Activated CD8-positive, alpha-beta memory T cell treated with anti-CD3 and anti-CD28 coated beads, Interleukin-2, amount 10 ng/mL, durations not matched to agents 7 days and 5 days (primary cell): ENCODE results near the gene RPL29. TPM values are rescaled to one million over a fixed set of nuclear protein-coding genes. Genes with fewer than 3 reads are reported as not detected.
A peak's percentile ranks its signal among the peaks of the same experiment; 100 is the strongest.
"Not testable (repeated sequence)": the region's sequence is repeated elsewhere in the genome, so short reads cannot be mapped to it uniquely, and the experiment has no call there.

ENCODE experiments used
- ATAC-seq: fragments of 150-1000 bp; cut with Tn5 transposase; one replicate; pipeline ENCODE4 v1.10.0; 2021; ENCODE audit warnings: moderate library complexity
- CTCF ChIA-PET: fragments of 350-600 bp; sonication (Branson Sonifier 250); formaldehyde crosslinking; loops from one replicate; lab custom pipeline; 2021; ENCODE audit warnings: antibody characterized with exemption; lab: Charles Lee
- DNase-seq: peaks from one replicate; pipeline ENCODE4 v3.0.0-alpha.2; 2020
- H3K27ac Mint-ChIP-seq: one replicate; pipeline ENCODE4 v1.8.0; 2021; ENCODE audit warnings: mild to moderate bottlenecking, mixed read lengths
- H3K27me3 Mint-ChIP-seq: one replicate; pipeline ENCODE4 v1.8.0; 2021; ENCODE audit warnings: mixed read lengths
- H3K36me3 Mint-ChIP-seq: one replicate; pipeline ENCODE4 v1.8.0; 2021; ENCODE audit warnings: mild to moderate bottlenecking, mixed read lengths
- H3K4me1 Mint-ChIP-seq: one replicate; pipeline ENCODE4 v1.8.0; 2021; ENCODE audit warnings: mixed read lengths
- H3K4me3 Mint-ChIP-seq: one replicate; pipeline ENCODE4 v1.8.0; 2021; ENCODE audit warnings: mild to moderate bottlenecking, moderate library complexity, mixed read lengths
- H3K9me3 Mint-ChIP-seq: one replicate; pipeline ENCODE4 v1.8.0; 2022; ENCODE audit warnings: low read depth, mixed read lengths
- total RNA-seq, 2 experiments: library from RNA; stranded (reverse); gene quantifications; one replicate each; pipeline ENCODE4 v1.2.3, GENCODE V29; 2021

RPL29 gene
- total RNA-seq, 2 experiments from 2014 or later = 1,042 to 1,060 TPM

DNA sequence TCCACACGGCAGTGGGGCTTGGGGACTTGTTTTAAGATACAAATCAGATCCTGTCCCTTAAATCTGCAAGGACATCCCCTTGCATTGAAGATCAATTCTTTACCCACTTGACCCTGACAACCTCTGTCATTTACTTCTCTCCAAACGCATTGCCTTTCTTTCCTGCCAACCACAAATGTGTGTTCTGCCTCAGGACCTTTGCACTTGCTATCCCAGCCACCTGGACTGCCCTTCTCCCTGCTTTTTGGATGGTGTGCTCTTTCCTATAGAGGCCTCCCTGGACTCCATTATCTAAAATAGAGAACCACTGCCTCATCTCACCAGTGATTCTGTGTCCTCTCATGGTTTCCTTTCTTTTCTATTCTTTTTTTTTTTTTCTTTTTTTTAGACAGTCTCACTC is 1.5 kb upstream of the RPL29 start:
- Mint-ChIP-seq H3K27me3 (peaks cover 13% of the 10 kb centered on the region), H3K4me1 (peaks cover 41% of the 10 kb centered on the region), H3K9me3 (no peaks in the 10 kb centered on the region), H3K4me3 (peak overlapping the region; percentile 16), H3K36me3 (peaks cover 29% of the 10 kb centered on the region), H3K27ac (peak overlapping the region; percentile 32)
- CTCF ChIA-PET = interaction anchor here (0.9 to 1.3 kb wide), 3 partner anchors 13 to 223 kb away, joined by 3 to 4 read pairs (median 3); partner anchors contain the start of genes ACY1 and PARP3
- DNase-seq (no peak), ATAC-seq (no peak)

DNA sequence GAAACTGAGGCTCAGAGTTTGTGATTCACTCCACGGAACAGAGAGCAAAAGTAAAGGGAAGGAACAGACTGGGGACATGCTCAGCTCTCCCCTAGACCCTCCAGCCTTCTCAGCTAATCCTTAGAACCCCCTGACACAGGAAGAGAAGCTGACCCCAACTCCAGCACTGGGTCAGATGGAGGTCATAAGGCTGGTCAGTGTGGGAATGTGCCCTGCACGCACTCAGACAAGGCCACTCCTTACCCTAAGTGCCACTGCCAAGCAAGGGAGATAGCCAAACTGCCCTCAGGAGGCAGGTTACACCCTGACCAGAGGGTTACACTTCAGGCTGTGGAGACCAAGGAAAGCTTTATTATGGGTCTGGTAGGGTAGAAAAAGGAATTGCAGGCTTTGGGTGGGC is 1.2 kb downstream of the RPL29 start:
- CTCF ChIA-PET = interaction anchor here (0.9 to 2.4 kb wide), 6 partner anchors 11 to 225 kb away, joined by 3 to 34 read pairs (median 6); partner anchors contain the start of genes ABHD14A, ABHD14B, ACY1 and POC1A
- H3K36me3 Mint-ChIP-seq = peaks cover 32% of the 10 kb centered on the region
- H3K9me3 Mint-ChIP-seq = no peaks in the 10 kb centered on the region
- peak overlapping the region; percentile 97 for H3K4me3 Mint-ChIP-seq
- H3K27me3 Mint-ChIP-seq = peaks cover 11% of the 10 kb centered on the region
- DNase-seq (no peak), ATAC-seq (no peak)
- H3K27ac Mint-ChIP-seq = peak overlapping the region; percentile 97
- H3K4me1 Mint-ChIP-seq = peaks cover 42% of the 10 kb centered on the region

DNA sequence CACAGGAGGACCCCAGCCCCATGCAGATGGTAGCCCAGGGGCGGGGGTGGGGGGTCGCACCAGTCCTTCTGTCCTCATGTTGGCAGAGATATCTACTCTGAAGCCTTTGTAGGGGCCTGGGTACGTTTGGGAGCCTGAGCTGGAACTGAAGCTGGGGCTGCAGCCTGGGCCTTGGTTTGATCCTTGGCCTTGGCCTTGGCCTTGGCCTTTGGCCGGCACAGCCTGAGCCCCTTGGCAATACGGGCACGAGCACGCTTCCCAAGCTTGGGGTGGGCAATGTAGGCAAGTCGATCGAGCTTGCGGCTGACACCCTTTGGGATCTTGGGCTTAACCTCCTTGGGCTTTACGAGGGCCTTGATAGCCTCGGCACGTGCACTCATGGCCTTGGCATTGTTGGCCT is 2.0 kb downstream of the RPL29 start:
- not testable (repeated sequence) for DNase-seq, H3K27me3 Mint-ChIP-seq, ATAC-seq, H3K27ac Mint-ChIP-seq, H3K9me3 Mint-ChIP-seq
- Mint-ChIP-seq H3K36me3 (peaks cover 32% of the 10 kb centered on the region), H3K4me1 (peaks cover 42% of the 10 kb centered on the region), H3K4me3 (peak overlapping the region; percentile 21)
- CTCF ChIA-PET = interaction anchor here (2.8 kb wide), 1 partner anchor 11 kb away, joined by 14 read pairs; the partner anchor contains the start of gene ACY1

DNA sequence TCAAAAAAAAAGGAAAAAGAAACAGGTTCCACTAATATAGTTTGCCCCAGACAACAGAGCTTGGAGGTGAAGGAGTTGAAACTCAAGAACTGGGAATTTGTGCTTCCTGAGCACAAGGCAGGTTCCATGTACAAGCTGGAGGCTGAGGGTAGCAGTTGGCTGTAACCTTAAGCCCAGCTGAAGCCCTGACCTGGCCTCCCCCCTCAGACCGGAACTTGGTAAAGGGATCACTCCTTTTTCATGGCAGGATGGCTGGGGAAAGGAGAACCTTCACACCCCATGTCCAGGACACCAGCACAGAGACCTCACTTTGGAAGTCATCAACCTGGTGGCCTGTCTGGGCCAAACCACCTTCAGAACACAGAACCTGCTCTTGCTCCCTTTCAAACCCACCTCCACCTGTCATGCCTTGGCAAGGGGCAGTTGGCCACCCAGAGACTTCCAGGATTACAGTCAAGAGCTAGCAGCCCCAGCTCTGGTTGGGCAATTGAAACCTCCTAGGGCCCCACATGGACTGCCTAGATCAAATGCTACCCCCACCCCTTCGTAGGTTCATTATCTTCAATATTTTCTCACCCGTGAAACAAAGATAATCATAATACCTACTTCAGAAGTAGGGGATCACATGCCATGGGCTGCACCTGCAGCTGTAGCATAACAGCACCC is 3.5 kb downstream of the RPL29 start:
- CTCF ChIA-PET = interaction anchor here (1.5 to 2.8 kb wide), 4 partner anchors 10 to 131 kb away, joined by 3 to 14 read pairs (median 8); partner anchors contain the start of genes ABHD14B, ACY1 and RRP9
- no peaks in the 10 kb centered on the region for H3K9me3 Mint-ChIP-seq
- H3K4me3 Mint-ChIP-seq = no peak overlapping the region
- H3K4me1 Mint-ChIP-seq = peaks cover 42% of the 10 kb centered on the region
- H3K36me3 Mint-ChIP-seq = peaks cover 32% of the 10 kb centered on the region
- H3K27ac Mint-ChIP-seq = peak overlapping the region; percentile 15
- H3K27me3 Mint-ChIP-seq = peaks cover 6% of the 10 kb centered on the region
- ATAC-seq (no peak), DNase-seq (no peak)

DNA sequence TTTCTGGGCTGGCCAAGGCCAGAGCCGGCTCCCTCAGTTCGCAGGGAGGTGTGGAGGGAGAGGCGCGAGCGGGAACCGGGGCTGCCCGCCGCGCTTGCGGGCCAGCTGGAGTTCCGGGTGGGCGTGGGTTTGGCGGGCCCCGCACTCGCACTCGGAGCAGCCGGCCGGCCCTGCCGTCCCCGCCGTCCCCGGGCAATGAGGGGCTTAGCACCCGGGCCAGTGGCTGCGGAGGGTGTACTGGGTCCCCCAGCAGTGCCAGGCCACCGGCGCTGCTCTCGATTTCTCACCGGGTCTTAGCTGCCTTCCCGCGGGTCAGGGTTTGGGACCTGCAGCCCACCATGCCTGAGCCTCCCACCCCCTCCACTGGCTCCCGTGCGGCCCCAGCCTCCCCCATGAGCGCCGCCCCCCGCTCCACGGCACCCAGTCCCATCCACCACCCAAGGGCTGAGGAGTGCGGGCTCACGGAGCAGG is 5.2 kb downstream of the RPL29 start:
- not testable (repeated sequence) for H3K4me3 Mint-ChIP-seq, H3K9me3 Mint-ChIP-seq, H3K27ac Mint-ChIP-seq, DNase-seq, H3K27me3 Mint-ChIP-seq, ATAC-seq
- peaks cover 37% of the 10 kb centered on the region for H3K4me1 Mint-ChIP-seq
- CTCF ChIA-PET = interaction anchor here (2.8 kb wide), 1 partner anchor 8 kb away, joined by 14 read pairs; the partner anchor contains the start of gene ACY1
- H3K36me3 Mint-ChIP-seq = peaks cover 31% of the 10 kb centered on the region

DNA sequence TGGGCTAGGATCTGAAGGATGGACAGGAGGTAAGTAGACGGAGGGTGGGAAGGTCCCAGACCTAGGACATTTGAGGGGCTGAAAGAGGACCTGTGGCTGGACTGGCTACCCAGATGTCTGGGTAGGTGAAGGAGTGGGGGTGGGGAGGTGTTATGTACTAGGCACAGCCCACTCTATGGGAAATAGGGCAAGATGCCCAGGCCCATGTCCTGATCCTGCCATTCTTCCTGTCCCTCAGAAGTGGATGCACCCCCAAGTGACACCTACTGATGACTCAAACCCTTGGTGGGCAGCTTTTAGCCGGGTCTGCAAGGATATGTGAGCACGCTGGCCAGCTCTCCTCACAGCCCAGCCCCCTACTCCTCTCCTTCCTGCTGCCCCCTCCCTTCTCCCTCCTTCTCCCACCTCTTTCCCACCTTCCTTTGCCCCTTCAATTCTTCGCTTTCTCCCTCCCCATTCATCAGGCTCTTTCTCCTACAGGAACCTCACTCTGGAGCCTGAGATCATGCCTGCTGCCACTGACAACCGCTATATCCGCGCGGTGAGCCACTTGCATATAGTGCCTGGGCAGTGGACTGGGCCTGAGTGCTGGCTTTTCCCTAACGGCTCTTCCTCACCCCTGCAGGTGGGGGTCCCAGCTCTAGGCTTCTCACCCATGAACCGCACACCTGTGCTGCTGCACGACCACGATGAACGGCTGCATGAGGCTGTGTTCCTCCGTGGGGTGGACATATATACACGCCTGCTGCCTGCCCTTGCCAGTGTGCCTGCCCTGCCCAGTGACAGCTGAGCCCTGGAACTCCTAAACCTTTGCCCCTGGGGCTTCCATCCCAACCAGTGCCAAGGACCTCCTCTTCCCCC is 7.2 kb downstream of the RPL29 start:
- CTCF ChIA-PET = interaction anchor here (1.3 kb wide), 1 partner anchor 13 kb away, joined by 5 read pairs; no protein-coding TSS in a partner anchor
- H3K9me3 Mint-ChIP-seq = no peaks in the 10 kb centered on the region
- no peaks in the 10 kb centered on the region for H3K27me3 Mint-ChIP-seq
- ATAC-seq (no peak), DNase-seq (no peak)
- H3K4me1 Mint-ChIP-seq = peaks cover 29% of the 10 kb centered on the region
- peaks cover 14% of the 10 kb centered on the region for H3K36me3 Mint-ChIP-seq
- no peak overlapping the region for H3K4me3 Mint-ChIP-seq
- H3K27ac Mint-ChIP-seq = no peak overlapping the region

DNA sequence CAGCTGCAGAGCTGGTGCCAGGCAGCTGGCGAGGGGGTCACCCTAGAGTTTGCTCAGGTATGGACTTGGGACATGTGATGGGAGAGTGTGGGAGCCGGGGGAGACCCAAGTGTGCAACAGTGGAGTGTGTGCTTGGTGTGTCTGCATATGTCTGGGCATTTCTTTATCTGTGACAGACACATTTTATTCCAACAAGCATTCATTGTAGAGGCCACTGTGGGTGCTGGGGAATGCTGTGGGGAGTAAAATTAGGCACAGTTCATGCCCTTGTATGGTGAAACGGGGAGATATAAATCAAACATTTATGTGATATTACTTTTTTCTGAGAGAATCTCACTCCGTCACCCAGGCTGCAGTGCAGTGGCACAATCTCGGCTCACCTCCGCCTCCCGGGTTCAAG is 8.1 kb downstream of the RPL29 start:
- H3K4me1 Mint-ChIP-seq = peaks cover 25% of the 10 kb centered on the region
- no peak overlapping the region for H3K4me3 Mint-ChIP-seq
- no peaks in the 10 kb centered on the region for H3K27me3 Mint-ChIP-seq
- H3K27ac Mint-ChIP-seq = no peak overlapping the region
- CTCF ChIA-PET = interaction anchor here (1.3 to 1.5 kb wide), 2 partner anchors 13 to 25 kb away, joined by 4 to 5 read pairs; no protein-coding TSS in a partner anchor
- DNase-seq (no peak), ATAC-seq (no peak)
- peaks cover 7% of the 10 kb centered on the region for H3K36me3 Mint-ChIP-seq
- H3K9me3 Mint-ChIP-seq = no peaks in the 10 kb centered on the region

DNA sequence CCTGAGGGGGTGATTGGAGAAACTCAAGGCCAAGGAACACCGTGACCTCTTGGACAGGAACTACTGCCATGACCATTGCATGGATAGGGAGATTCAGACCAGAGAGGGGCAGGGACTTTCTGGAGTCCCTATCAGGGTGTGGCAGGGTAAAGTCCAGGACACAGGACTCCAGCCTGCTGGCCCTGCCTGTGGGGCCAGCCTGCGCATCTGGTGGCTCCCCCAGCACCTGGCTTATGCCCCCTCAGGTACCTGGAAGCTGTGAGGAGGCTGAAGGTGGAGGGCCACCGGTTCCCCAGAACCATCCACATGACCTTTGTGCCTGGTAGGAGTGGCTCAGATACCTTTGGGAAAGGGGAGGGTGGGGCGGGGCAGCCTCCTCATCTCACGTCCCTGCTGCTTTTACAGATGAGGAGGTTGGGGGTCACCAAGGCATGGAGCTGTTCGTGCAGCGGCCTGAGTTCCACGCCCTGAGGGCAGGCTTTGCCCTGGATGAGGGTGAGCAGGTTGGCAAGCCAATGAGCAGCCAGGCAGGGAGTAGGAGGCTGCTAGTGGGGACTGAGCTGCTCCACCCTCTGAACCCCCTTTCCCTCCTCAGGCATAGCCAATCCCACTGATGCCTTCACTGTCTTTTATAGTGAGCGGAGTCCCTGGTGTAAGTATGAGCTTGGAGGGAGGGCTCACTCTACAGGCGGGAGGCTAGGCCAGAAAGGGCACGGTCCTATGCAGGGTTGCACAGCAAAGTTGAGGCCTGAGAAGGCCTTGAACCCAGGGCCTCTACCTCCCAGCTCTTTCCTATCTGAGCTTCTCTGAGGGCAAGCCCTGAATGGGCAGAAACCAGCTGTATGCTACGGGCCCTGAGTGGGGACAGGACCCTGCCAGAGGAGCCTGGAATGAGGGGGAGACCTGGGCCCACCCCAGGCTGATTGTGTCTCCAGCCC is 9.4 kb downstream of the RPL29 start:
- CTCF ChIA-PET = interaction anchor here (1.3 to 1.6 kb wide), 3 partner anchors 13 to 26 kb away, joined by 4 to 5 read pairs (median 5); partner anchors contain the start of gene ABHD14B
- DNase-seq (no peak), ATAC-seq (no peak)
- Mint-ChIP-seq H3K27me3 (no peaks in the 10 kb centered on the region), H3K9me3 (no peaks in the 10 kb centered on the region), H3K27ac (no peak overlapping the region), H3K36me3 (peaks cover 3% of the 10 kb centered on the region), H3K4me3 (no peak overlapping the region), H3K4me1 (peaks cover 25% of the 10 kb centered on the region)

DNA sequence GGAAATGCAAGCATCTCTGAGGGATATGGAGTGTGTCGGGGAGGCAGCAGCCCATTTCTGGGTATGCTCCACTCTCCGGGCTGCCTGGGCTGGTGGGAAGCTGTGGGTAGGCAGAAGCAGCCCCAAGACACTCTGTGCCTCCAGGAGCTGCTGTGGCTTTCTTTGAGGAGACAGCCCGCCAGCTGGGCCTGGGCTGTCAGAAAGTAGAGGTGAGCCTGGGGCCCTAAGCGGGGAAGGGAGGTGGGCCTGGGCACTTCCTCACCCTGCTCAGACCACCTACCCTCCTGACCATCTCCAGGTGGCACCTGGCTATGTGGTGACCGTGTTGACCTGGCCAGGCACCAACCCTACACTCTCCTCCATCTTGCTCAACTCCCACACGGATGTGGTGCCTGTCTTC is 10.6 kb downstream of the RPL29 start:
- Mint-ChIP-seq H3K4me1 (peaks cover 29% of the 10 kb centered on the region), H3K36me3 (peaks cover 3% of the 10 kb centered on the region), H3K9me3 (no peaks in the 10 kb centered on the region), H3K27ac (peak overlapping the region; percentile 42), H3K27me3 (no peaks in the 10 kb centered on the region), H3K4me3 (no peak overlapping the region)
- DNase-seq (no peak), ATAC-seq (no peak)
- CTCF ChIA-PET = interaction anchor here (3.6 to 4.1 kb wide), 3 partner anchors 10 to 43 kb away, joined by 24 to 70 read pairs (median 34); partner anchors contain the start of genes ABHD14A, ABHD14B, PARP3 and RPL29

DNA sequence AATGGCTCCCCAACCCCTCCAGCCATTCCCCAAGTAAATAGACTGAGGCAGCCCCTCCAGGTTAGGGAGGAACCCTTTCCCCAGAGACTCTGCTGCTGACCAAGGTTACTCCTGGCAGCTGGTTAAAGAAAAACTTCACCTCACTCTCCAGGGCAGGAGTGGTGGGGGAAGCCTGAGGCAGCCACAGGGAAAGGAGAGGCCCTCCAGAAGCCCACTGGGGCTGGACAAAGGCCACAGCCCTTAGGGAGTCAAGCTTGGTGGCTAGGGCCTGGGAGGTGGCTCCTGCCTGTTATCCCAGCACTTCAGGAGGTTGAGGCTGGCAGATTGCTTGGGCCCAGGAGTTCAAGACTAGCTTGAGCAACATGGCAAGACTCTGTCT is 11.4 kb downstream of the RPL29 start:
- no peak for ATAC-seq
- H3K4me1 Mint-ChIP-seq = peaks cover 29% of the 10 kb centered on the region
- peak overlapping the region; percentile 52 for H3K27ac Mint-ChIP-seq
- H3K36me3 Mint-ChIP-seq = peaks cover 3% of the 10 kb centered on the region
- CTCF ChIA-PET = interaction anchor here (0.8 to 4.1 kb wide), 5 partner anchors 11 to 68 kb away, joined by 4 to 70 read pairs (median 24); partner anchors contain the start of genes ABHD14A, ABHD14B, PARP3 and RPL29
- H3K4me3 Mint-ChIP-seq = no peak overlapping the region
- no peak for DNase-seq
- H3K27me3 Mint-ChIP-seq = no peaks in the 10 kb centered on the region
- H3K9me3 Mint-ChIP-seq = no peaks in the 10 kb centered on the region

DNA sequence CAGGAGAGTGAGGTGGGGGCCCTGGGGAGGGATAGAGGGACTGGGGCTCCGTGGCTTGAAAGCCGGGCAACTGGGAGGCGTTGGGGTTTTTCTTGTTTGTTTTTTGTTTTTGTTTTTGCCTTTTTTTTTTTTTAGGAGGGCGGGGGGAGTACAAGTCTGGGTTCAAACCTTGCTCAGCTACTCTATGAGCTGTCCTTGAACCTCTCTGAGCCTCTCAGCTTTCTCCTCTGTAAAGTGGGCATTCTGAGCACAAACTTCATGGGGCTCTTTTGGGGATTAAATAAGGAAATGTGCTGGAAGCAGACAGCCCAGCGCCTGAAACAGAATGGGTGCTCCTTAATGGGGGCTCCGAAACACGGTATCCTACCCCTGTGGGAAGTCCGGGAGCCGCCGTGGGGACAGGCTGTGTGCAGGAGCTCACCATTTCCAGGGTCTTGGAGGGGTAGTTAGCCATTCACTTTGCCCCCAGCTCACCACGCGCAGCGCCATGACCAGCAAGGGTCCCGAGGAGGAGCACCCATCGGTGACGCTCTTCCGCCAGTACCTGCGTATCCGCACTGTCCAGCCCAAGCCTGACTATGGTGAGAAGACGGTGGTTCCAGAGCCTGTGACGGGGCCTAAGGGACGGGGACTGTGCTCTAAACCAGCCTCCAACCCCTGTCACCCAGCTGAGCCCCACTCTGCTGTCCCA is 12.0 kb downstream of the RPL29 start:
- ATAC-seq (peak; percentile 1), DNase-seq (no peak)
- H3K27ac Mint-ChIP-seq = peak overlapping the region; percentile 88
- H3K4me3 Mint-ChIP-seq = peak overlapping the region; percentile 98
- no peaks in the 10 kb centered on the region for H3K27me3 Mint-ChIP-seq
- CTCF ChIA-PET = interaction anchor here (0.7 to 4.1 kb wide), 14 partner anchors 8 to 304 kb away, joined by 3 to 70 read pairs (median 7); partner anchors contain the start of genes ABHD14A, ABHD14B, DUSP7 and GLYCTK
- no peaks in the 10 kb centered on the region for H3K9me3 Mint-ChIP-seq
- H3K4me1 Mint-ChIP-seq = peaks cover 29% of the 10 kb centered on the region
- peaks cover 3% of the 10 kb centered on the region for H3K36me3 Mint-ChIP-seq
